Sigmoid colon (tissue), 7 donors: ENCODE measurements around the gene FLG2. TPM values are rescaled to one million over a fixed set of nuclear protein-coding genes. Genes with fewer than 3 reads are reported as not detected.
"Not testable (repeated sequence)": the region's sequence is repeated elsewhere in the genome, so short reads cannot be mapped to it uniquely, and the experiment has no call there.

Experiments
- DNase-seq: peaks from one replicate; pipeline ENCODE4 v3.0.0-alpha.2; 2019
- H3K27ac ChIP-seq, 4 donors: fragments of 200-600 bp; sonication (generic); one replicate each; pipeline ENCODE4 v1.5.1; 2016 to 2019; ENCODE audit warnings: mild to moderate bottlenecking in 1 of 4
- H3K27me3 ChIP-seq, 3 donors: fragments of 200-600 bp; sonication (generic); one replicate each; pipeline ENCODE4 v1.5.1; 2019; ENCODE audit warnings: mild to moderate bottlenecking in 1 of 3
- H3K36me3 ChIP-seq, 4 donors: fragments of 200-600 bp; sonication (generic); one replicate each; pipeline ENCODE4 v1.5.1; 2016 to 2019
- H3K4me1 ChIP-seq, 4 donors: fragments of 200-600 bp; sonication (generic); one replicate each; pipeline ENCODE4 v1.5.1; 2017 to 2019
- H3K4me3 ChIP-seq, 4 donors: fragments of 200-600 bp; sonication (generic); one replicate each; pipeline ENCODE4 v1.5.1; 2017 to 2019; ENCODE audit warnings: mild to moderate bottlenecking in 2 of 4, moderate library complexity in 1 of 4
- H3K9me3 ChIP-seq, 4 donors: fragments of 200-600 bp in 3 of 4; sonication (generic) in 3 of 4; one replicate each; pipeline versions ENCODE4 v1.5.1 to v1.6.1; 2013 to 2019
- CTCF ChIP-seq, 4 experiments: fragments of 450-650 bp in 3 of 4; fragments of 200-600 bp in 1 of 4; IDR thresholded peaks; one replicate each; pipeline ENCODE4 v1.5.1; 2016 to 2019; ENCODE audit warnings: antibody characterized with exemption in 4 of 4, mild to moderate bottlenecking in 3 of 4, moderate library complexity in 2 of 4
- EP300 ChIP-seq, 4 donors: sonication (generic); formaldehyde crosslinking; IDR thresholded peaks; one replicate each; pipeline ENCODE4 v1.6.1; 2017; ENCODE audit warnings: antibody characterized with exemption in 4 of 4
- POLR2A ChIP-seq, 2 donors: fragments of 450-650 bp; IDR thresholded peaks; one replicate each; pipeline ENCODE4 v1.6.1; 2016; ENCODE audit warnings: antibody characterized with exemption in 2 of 2, mild to moderate bottlenecking in 2 of 2, moderate library complexity in 2 of 2
- POLR2AphosphoS5 ChIP-seq, 4 donors: sonication (generic); formaldehyde crosslinking; IDR thresholded peaks; one replicate each; pipeline ENCODE4 v1.6.1; 2017; ENCODE audit warnings: antibody characterized with exemption in 4 of 4
- WGBS, 2 donors: extraction: QIAGEN DNeasy Blood & Tissue Kit; methylation state at CpG; one replicate each; pipeline ENCODE4 v1.1.7; 2013; 5-methylcytosine and 5-hydroxymethylcytosine counted together
- intact Hi-C: fragments of 100-400 bp; cut with DNase I; formaldehyde crosslinking; loops from one replicate; pipeline ENCODE4 v1.15.1; 2023
- polyA plus RNA-seq, 3 donors: library from polyadenylated mRNA; stranded (reverse); fragments of 200-250 nt; gene quantifications; one replicate each; pipeline ENCODE4 v1.2.3, GENCODE V29; 2013
- small RNA-seq, 3 donors: library from RNA; depleted of rRNA; stranded (forward); fragments of <200 nt; gene quantifications; one replicate each; pipeline ENCODE3, GENCODE V24; 2016
- total RNA-seq, 4 donors: library from RNA; depleted of rRNA; stranded (reverse); fragments of >200 nt; gene quantifications; one replicate each; pipeline ENCODE4 v1.1.0, GENCODE V29; 2016
- donor health status: healthy with polysubstance abuse.
- donor health status: Bipolar disorder and iron deficiency.
- donor health status: healthy.

FLG2 gene
- total and polyA plus RNA-seq, 7 donors: not detected

- no peak overlapping the region for H3K27ac ChIP-seq
- H3K4me3 ChIP-seq: no peak overlapping the region
- no peaks in the 10 kb centered on the region for H3K27me3 ChIP-seq
- peak; percentile 55 for DNase-seq
- intact Hi-C loops: no loop called here
- peaks cover 0 to 2% (median 0%) of the 10 kb centered on the region in 4 donors for H3K9me3 ChIP-seq
- WGBS, 2 donors: 95 to 96% methylated on average over 9 of the region's 9 CpGs
- no peaks in the 10 kb centered on the region for H3K4me1 ChIP-seq
- H3K36me3 ChIP-seq: peaks cover 0 to 5% (median 0%) of the 10 kb centered on the region in 4 donors
- TF ChIP-seq CTCF (IDR thresholded peaks at IDR 0.05) (no peak), EP300 (IDR thresholded peaks at IDR 0.05) (no peak), POLR2A (IDR thresholded peaks at IDR 0.05) (no peak), POLR2AphosphoS5 (IDR thresholded peaks at IDR 0.05) (no peak)
Observed at GRCh38 chr1:152309955-152310354, 49.9 kb downstream of the FLG2 start.

- H3K9me3 ChIP-seq, H3K4me1 ChIP-seq, intact Hi-C loops, H3K36me3 ChIP-seq, H3K27me3 ChIP-seq, H3K27ac ChIP-seq, H3K4me3 ChIP-seq: not testable (repeated sequence)
- 81 to 95% methylated on average over 17 of the region's 17 CpGs for WGBS, 2 donors
- peak; percentile 49 for DNase-seq
Observed at GRCh38 chr1:152309320-152309901, 50.4 kb downstream of the FLG2 start.

- 86 to 88% methylated on average over 7 of the region's 7 CpGs for WGBS, 2 donors
- H3K27ac ChIP-seq, H3K36me3 ChIP-seq, H3K4me3 ChIP-seq, DNase-seq, H3K27me3 ChIP-seq, intact Hi-C loops, H3K9me3 ChIP-seq, H3K4me1 ChIP-seq: not testable (repeated sequence)
Observed at GRCh38 chr1:152308758-152309157, 51.0 kb downstream of the FLG2 start.

- intact Hi-C loops, H3K4me1 ChIP-seq, H3K27ac ChIP-seq, H3K4me3 ChIP-seq, H3K27me3 ChIP-seq, H3K36me3 ChIP-seq, H3K9me3 ChIP-seq: not testable (repeated sequence)
- peak; percentile 46 for DNase-seq
- 92 to 93% methylated on average over 8 of the region's 8 CpGs for WGBS, 2 donors
Observed at GRCh38 chr1:152307970-152308369, 51.8 kb downstream of the FLG2 start.

- H3K4me3 ChIP-seq, H3K9me3 ChIP-seq, H3K36me3 ChIP-seq, DNase-seq, intact Hi-C loops, H3K27ac ChIP-seq, H3K27me3 ChIP-seq, H3K4me1 ChIP-seq: not testable (repeated sequence)
- WGBS, 2 donors: 90 to 93% methylated on average over 10 of the region's 10 CpGs
Observed at GRCh38 chr1:152306123-152306522, 53.7 kb downstream of the FLG2 start.

- DNase-seq: peak; percentile 32
- H3K36me3 ChIP-seq, intact Hi-C loops, H3K9me3 ChIP-seq, H3K4me1 ChIP-seq, H3K27ac ChIP-seq, H3K4me3 ChIP-seq, H3K27me3 ChIP-seq: not testable (repeated sequence)
- 92 to 96% methylated on average over 12 of the region's 12 CpGs for WGBS, 2 donors
Observed at GRCh38 chr1:152304773-152305172, 55.0 kb downstream of the FLG2 start.

GRCh38 chr1:152303139-152303872 lies 56.5 kb downstream of the FLG2 start:
- H3K4me3 ChIP-seq, H3K27me3 ChIP-seq, H3K4me1 ChIP-seq, H3K27ac ChIP-seq, intact Hi-C loops, H3K36me3 ChIP-seq, H3K9me3 ChIP-seq: not testable (repeated sequence)
- peak; percentile 52 for DNase-seq
- WGBS, 2 donors: 91 to 96% methylated on average over 24 of the region's 25 CpGs

Small RNA genes within 50 kb of the gene (small RNA-seq; reads per million reads assigned to genes)
- 0 reads per million in 3 donors for gene HMGN3P1

Other genes with a start within 250 kb of the FLG2 start
- gene TCHH, start 244.6 kb downstream of the FLG2 start, total RNA-seq: under 1 TPM in 3 of 4 donors, not detected in 1; under 0.01 to 0.28 (median 0.16) TPM
- gene TCHH, start 244.6 kb downstream of the FLG2 start, polyA plus RNA-seq: under 1 TPM in 1 of 3 donors, not detected in 2; 0.10 TPM
- not detected for gene RPTN, start 200.8 kb downstream of the FLG2 start, total RNA-seq
- gene RPTN, start 200.8 kb downstream of the FLG2 start, polyA plus RNA-seq: not detected
- gene HRNR, start 135.8 kb downstream of the FLG2 start, total RNA-seq: not detected
- under 1 TPM in 1 of 3 donors, not detected in 2; under 0.01 TPM for gene HRNR, start 135.8 kb downstream of the FLG2 start, polyA plus RNA-seq
- gene FLG, start 34.8 kb downstream of the FLG2 start, total RNA-seq: not detected
- under 1 TPM in 2 of 3 donors, not detected in 1; under 0.01 to 0.01 TPM for gene FLG, start 34.8 kb downstream of the FLG2 start, polyA plus RNA-seq
- not detected for gene CRNN, start 54.3 kb upstream of the FLG2 start, total RNA-seq
- 1 to 10 TPM in 1 of 3 donors, under 1 TPM in 1, not detected in 1; 0.61 to 3.6 TPM for gene CRNN, start 54.3 kb upstream of the FLG2 start, polyA plus RNA-seq
- gene LCE5A, start 150.8 kb upstream of the FLG2 start, total RNA-seq: not detected
- not detected for gene LCE5A, start 150.8 kb upstream of the FLG2 start, polyA plus RNA-seq
- not detected for gene CRCT1, start 154.5 kb upstream of the FLG2 start, total RNA-seq
- under 1 TPM in 1 of 3 donors, not detected in 2; 0.28 TPM for gene CRCT1, start 154.5 kb upstream of the FLG2 start, polyA plus RNA-seq
- gene LCE3E, start 206.8 kb upstream of the FLG2 start, total RNA-seq: not detected
- gene LCE3E, start 206.8 kb upstream of the FLG2 start, polyA plus RNA-seq: not detected
- gene LCE3D, start 220.5 kb upstream of the FLG2 start, total RNA-seq: not detected
- gene LCE3D, start 220.5 kb upstream of the FLG2 start, polyA plus RNA-seq: not detected
- not detected for gene LCE3C, start 240.2 kb upstream of the FLG2 start, total RNA-seq
- not detected for gene LCE3C, start 240.2 kb upstream of the FLG2 start, polyA plus RNA-seq